ENCODE results near the gene ZSCAN30. TPM values are rescaled to one million over a fixed set of nuclear protein-coding genes. Genes with fewer than 3 reads are reported as not detected.
A peak's percentile ranks its signal among the peaks of the same experiment; 100 is the strongest.

The ZSCAN30 gene
- total RNA-seq, 3 donors from 2014 or later (not counting 1 experiment from before 2014, with no cell fraction given): 15.4 to 21.0 (median 16.4) TPM

DNA sequence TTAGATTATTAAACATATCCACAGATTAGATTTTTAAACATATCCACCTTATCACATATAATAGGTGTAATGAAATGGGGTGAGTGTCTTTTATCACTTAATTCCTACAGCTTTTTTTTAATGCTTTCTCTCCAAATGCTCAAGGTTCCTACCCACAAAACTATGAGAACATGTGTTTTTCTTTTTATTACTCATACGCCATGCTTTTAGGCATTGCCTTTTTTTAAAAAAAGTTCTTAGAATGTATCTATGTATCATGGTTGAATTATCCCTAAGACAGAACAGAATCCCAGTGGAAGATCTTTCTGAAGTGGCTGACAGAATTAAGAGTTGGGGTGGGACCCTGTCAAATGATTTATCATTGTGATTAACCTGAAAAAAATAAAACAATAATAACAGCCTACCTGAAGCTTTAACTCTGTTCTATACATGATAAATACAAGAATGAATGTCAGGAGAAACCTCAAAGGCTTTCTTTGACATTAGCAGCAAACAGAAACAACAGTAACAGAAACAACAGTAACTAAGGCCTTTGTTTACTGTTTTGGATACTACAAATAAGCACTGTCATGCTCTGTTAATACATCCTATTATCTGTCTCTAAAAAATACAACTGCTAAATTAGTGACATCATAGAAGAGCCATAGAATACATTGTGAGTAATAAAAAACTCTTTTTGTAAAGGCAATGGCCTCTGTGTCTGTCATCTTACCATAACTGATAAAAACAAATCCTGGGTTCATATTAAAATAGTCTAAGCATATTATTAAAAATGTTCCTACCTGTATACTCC is 53.3 kb downstream of the ZSCAN30 start:
- Mint-ChIP-seq H3K36me3 (no peaks in the 10 kb centered on the region), H3K4me1 (peaks cover 6 to 11% of the 10 kb centered on the region in 2 donors), H3K27ac (no peak overlapping the region), H3K4me3 (no peak overlapping the region), H3K9me3 (no peaks in the 10 kb centered on the region), H3K27me3 (ENCODE audit: low read depth in 2 of 2) (no peaks in the 10 kb centered on the region)
- Histone ChIP-seq H3K9me3 (ENCODE audit: control insufficient read depth, insufficient read depth, low read length) (no peaks in the 10 kb centered on the region), H3K4me1 (ENCODE audit: control insufficient read depth, insufficient read depth, low read length) (peaks cover 4% of the 10 kb centered on the region), H3K27me3 (ENCODE audit: control insufficient read depth, insufficient read depth, low read length) (no peaks in the 10 kb centered on the region), H3K36me3 (ENCODE audit: control insufficient read depth, insufficient read depth, low read length) (no peaks in the 10 kb centered on the region), H3K27ac (ENCODE audit: low read length) (no peak overlapping the region), H3K4me3 (ENCODE audit: low read length) (no peak overlapping the region)
- ATAC-seq (no peak), DNase-seq (no peak)
- TF ChIP-seq, protein P1, sequence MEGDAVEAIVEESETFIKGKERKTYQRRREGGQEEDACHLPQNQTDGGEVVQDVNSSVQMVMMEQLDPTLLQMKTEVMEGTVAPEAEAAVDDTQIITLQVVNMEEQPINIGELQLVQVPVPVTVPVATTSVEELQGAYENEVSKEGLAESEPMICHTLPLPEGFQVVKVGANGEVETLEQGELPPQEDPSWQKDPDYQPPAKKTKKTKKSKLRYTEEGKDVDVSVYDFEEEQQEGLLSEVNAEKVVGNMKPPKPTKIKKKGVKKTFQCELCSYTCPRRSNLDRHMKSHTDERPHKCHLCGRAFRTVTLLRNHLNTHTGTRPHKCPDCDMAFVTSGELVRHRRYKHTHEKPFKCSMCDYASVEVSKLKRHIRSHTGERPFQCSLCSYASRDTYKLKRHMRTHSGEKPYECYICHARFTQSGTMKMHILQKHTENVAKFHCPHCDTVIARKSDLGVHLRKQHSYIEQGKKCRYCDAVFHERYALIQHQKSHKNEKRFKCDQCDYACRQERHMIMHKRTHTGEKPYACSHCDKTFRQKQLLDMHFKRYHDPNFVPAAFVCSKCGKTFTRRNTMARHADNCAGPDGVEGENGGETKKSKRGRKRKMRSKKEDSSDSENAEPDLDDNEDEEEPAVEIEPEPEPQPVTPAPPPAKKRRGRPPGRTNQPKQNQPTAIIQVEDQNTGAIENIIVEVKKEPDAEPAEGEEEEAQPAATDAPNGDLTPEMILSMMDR (IDR thresholded peaks at IDR 0.05): no peak
- WGBS (ENCODE audit: insufficient coverage): no CpG with 5 or more reads among the region's 1 CpG
- intact Hi-C loops (cut with micrococcal nuclease): no loop called here

DNA sequence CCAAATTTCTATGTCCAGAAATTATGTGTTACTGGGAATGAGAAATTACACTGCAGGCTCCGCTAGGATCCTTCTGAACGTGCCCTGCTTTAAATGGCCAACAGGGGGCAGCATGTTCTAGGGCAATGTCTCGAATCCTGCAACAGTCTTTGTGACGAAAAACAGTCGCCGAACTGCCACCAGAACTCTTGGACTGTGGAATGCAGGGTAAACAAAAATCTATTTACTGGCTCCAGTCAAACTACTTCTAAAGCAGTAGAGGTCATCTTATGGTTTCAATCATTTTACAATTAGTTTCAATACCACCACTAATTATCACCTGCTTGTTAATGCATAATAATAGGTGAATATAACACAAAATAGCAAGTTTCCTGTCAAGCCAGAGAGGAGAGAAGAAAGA is 59.0 kb downstream of the ZSCAN30 start:
- Histone ChIP-seq H3K4me3 (ENCODE audit: low read length) (no peak overlapping the region), H3K27ac (ENCODE audit: low read length) (no peak overlapping the region), H3K36me3 (ENCODE audit: control insufficient read depth, insufficient read depth, low read length) (no peaks in the 10 kb centered on the region), H3K9me3 (ENCODE audit: control insufficient read depth, insufficient read depth, low read length) (no peaks in the 10 kb centered on the region), H3K4me1 (ENCODE audit: control insufficient read depth, insufficient read depth, low read length) (no peaks in the 10 kb centered on the region), H3K27me3 (ENCODE audit: control insufficient read depth, insufficient read depth, low read length) (no peaks in the 10 kb centered on the region)
- TF ChIP-seq, protein P1 (IDR thresholded peaks at IDR 0.05): peak; percentile 95
- H3K4me1 Mint-ChIP-seq: peaks cover 4 to 5% of the 10 kb centered on the region in 2 donors
- DNase-seq (peak; percentile 67 to 92), ATAC-seq (peak; percentile 91 to 99 (median 96))
- H3K9me3 Mint-ChIP-seq: no peaks in the 10 kb centered on the region
- peak overlapping the region; percentile 39 to 59 for H3K27ac Mint-ChIP-seq
- H3K36me3 Mint-ChIP-seq: no peaks in the 10 kb centered on the region
- peak overlapping the region; percentile 41 for H3K4me3 Mint-ChIP-seq
- intact Hi-C loops (cut with micrococcal nuclease): loop anchor here (1.0 to 2.0 kb wide), 3 partner anchors 124 to 178 kb away; no protein-coding TSS in a partner anchor
- WGBS (ENCODE audit: insufficient coverage): 0% methylated on average over 6 of the region's 6 CpGs
- H3K27me3 Mint-ChIP-seq (ENCODE audit: low read depth in 2 of 2): no peaks in the 10 kb centered on the region

DNA sequence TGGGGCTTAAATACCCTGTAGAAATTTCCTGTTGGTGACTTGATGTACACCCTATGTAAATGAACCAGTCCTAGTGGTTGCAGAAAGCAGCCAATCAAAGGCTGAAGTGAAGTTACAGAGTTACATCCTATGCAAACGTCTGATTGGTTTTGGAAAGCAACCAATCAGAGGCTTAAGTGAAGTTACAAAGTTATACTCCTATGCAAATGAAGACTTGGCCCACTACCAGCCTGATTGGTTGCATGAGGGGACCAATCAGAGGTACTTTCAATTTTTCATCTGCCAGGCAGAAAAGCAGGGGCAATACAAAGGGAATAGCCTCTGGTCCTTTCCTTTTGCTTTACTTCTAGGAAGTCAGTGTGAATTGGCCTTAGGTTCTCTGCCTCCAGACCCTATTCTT is 62.8 kb downstream of the ZSCAN30 start:
- no peak overlapping the region for H3K4me3 Mint-ChIP-seq
- H3K27me3 Mint-ChIP-seq (ENCODE audit: low read depth in 2 of 2): peaks cover 0 to 2% of the 10 kb centered on the region in 2 donors
- intact Hi-C loops (cut with micrococcal nuclease): no loop called here

More for the DNA sequence above, 62.8 kb downstream of the ZSCAN30 start:
- no peaks in the 10 kb centered on the region for H3K9me3 ChIP-seq (ENCODE audit: control insufficient read depth, insufficient read depth, low read length)
- H3K4me1 Mint-ChIP-seq: peaks cover 4 to 5% of the 10 kb centered on the region in 2 donors
- H3K4me1 ChIP-seq (ENCODE audit: control insufficient read depth, insufficient read depth, low read length): no peaks in the 10 kb centered on the region
- no peak overlapping the region for H3K27ac ChIP-seq (ENCODE audit: low read length)
- no peak for ATAC-seq
- H3K27me3 ChIP-seq (ENCODE audit: control insufficient read depth, insufficient read depth, low read length): no peaks in the 10 kb centered on the region
- no peak overlapping the region for H3K4me3 ChIP-seq (ENCODE audit: low read length)
- no peaks in the 10 kb centered on the region for H3K36me3 Mint-ChIP-seq
- 81% methylated on average over 1 of the region's 1 CpG for WGBS (ENCODE audit: insufficient coverage)
- H3K36me3 ChIP-seq (ENCODE audit: control insufficient read depth, insufficient read depth, low read length): no peaks in the 10 kb centered on the region
- TF ChIP-seq, protein P1 (IDR thresholded peaks at IDR 0.05): no peak
- DNase-seq: peak in 1 of 2 donors; percentile 6
- no peaks in the 10 kb centered on the region for H3K9me3 Mint-ChIP-seq
- no peak overlapping the region for H3K27ac Mint-ChIP-seq
